Stimulated activated effector memory CD8-positive, alpha-beta T cell treated with anti-CD3 and anti-CD28 coated beads, Interleukin-12 subunit alpha, Interleukin-12 subunit beta, amount 100 ng/mL, for 72 hours (primary cell): ENCODE measurements around the gene FCMR.
"Not testable (repeated sequence)": the region's sequence is repeated elsewhere in the genome, so short reads cannot be mapped to it uniquely, and the experiment has no call there.

Experiments used
- ATAC-seq: fragments of 150-1000 bp; cut with Tn5 transposase; 2 replicates; pipeline ENCODE4 v1.10.0; 2021
- DNase-seq, 2 donors: peaks; one replicate each; pipeline ENCODE4 v3.0.0; 2021 to 2022; ENCODE audit warnings: low spot score in 2 of 2
- H3K27ac Mint-ChIP-seq: one replicate; pipeline ENCODE4 v1.8.0; 2022; ENCODE audit warnings: mild to moderate bottlenecking, mixed read lengths
- H3K36me3 Mint-ChIP-seq: one replicate; pipeline ENCODE4 v1.8.0; 2022; ENCODE audit warnings: mild to moderate bottlenecking, mixed read lengths
- H3K4me1 Mint-ChIP-seq: one replicate; pipeline ENCODE4 v1.8.0; 2022; ENCODE audit warnings: mixed read lengths
- H3K4me3 Mint-ChIP-seq: one replicate; pipeline ENCODE4 v1.8.0; 2022; ENCODE audit warnings: mild to moderate bottlenecking, mixed read lengths
- H3K9me3 Mint-ChIP-seq: one replicate; pipeline ENCODE4 v1.8.0; 2022; ENCODE audit warnings: mixed read lengths

FCMR gene

DNA sequence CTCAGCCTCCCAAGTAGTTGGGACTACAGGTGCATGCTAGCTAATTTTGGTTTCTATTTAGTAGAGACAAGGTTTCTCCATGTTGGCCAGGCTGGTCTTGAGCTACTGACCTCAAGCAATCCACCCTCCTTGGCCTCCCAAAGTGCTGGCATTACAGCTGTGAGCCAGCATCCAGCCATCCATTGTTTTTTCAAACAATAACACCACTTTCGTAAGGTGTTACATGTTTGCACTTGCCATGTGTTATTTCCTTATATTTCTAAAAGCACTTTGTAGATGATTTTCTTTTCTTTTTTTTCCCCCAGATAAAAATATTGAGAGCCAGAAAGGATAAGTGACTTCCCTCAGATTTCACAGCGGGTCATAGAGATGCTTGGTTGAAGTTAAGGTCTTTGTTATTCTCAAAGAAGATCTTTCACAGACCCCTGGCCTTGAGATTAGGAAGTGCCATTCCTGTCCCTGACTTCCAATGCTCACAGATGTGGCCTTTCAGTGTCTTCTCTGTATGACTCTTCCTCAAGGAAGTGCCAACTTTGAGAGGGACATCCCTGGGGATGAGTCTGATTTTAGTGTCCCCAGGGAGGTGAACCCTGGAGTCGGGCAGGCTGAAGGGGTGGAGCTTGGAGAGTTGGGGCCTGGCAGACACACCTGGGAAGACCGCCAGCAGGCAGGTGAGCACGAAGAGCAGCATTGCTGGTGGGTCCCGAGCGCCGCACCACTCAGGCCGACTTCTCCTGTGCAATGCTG is 18.3 kb upstream of the FCMR start:
- Mint-ChIP-seq H3K4me3 (no peak overlapping the region), H3K36me3 (no peaks in the 10 kb centered on the region), H3K9me3 (no peaks in the 10 kb centered on the region), H3K27ac (no peak overlapping the region), H3K4me1 (peaks cover 12% of the 10 kb centered on the region)
- ATAC-seq (no peak), DNase-seq (no peak)

DNA sequence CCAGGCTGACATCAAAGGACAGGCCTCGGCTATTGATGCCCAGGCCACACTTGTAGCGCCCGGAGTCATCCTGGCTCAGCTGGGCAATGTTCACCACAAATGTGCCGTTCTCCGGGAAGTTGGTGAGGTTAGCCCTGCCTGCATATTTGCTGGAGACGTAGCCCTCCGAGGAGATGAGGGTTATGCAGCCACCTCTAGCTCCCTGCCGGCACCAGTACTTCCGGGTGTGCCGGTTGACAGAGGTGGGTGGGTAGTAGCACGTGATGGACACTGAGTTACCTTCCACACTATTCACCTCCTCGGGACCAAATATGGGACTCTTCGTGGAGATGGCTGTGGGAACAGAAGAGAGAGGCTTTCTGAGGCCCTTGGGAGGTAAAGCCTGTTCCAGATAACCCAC is 17.4 kb upstream of the FCMR start:
- H3K36me3 Mint-ChIP-seq = no peaks in the 10 kb centered on the region
- H3K9me3 Mint-ChIP-seq = no peaks in the 10 kb centered on the region
- H3K27ac Mint-ChIP-seq = no peak overlapping the region
- ATAC-seq (no peak), DNase-seq (no peak)
- H3K4me3 Mint-ChIP-seq = no peak overlapping the region
- H3K4me1 Mint-ChIP-seq = peaks cover 6% of the 10 kb centered on the region

DNA sequence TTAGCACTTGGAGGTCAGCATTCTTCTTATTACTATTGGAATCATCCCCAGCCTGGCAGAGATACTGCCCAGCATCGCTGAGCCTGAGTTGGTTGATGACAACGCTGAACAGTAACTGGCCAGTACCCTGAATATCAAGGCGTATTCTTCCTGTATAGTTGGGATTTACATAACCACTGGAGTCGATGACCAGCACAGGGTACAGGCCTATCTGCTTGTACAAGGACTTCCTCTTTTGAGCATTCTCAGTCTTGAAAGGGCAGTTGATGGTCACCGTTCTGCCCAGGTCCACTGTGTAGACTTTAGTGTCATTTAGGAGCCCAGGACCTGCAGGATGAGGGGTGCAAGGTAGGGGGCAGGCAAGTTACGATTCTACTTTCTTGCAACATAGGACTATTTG is 15.7 kb upstream of the FCMR start:
- H3K4me3 Mint-ChIP-seq = no peak overlapping the region
- no peaks in the 10 kb centered on the region for H3K36me3 Mint-ChIP-seq
- DNase-seq = no peak
- no peak for ATAC-seq
- H3K4me1 Mint-ChIP-seq = peaks cover 11% of the 10 kb centered on the region
- H3K27ac Mint-ChIP-seq = no peak overlapping the region
- H3K9me3 Mint-ChIP-seq = no peaks in the 10 kb centered on the region

DNA sequence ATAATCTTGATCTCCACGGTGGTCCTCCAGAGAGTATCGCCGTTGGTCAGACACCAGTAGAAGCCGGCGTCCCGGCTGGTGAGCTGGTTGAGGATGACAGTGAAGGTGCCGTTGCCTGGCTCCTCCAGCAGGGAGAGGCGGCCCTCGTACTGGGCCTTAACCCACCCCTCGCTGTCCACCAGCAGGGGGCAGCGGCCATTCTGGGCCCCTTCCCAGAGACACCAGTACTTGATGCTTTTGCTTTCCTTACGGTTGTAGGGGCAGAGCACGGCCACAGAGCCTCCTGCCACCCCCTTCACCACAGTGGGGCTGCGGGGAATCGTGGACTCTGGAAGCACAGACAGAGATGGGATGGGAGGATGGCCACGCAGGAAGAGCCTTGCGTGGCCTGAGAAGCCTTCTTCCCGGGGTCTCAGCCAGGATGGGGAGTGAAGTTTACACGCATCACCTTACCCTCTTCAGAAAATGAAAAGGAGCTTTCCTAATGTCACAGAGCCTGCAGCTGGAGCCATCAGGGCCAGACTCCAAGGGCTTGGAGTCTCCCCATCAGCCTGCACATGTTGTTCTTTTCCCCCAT is 13.8 kb upstream of the FCMR start:
- H3K4me1 Mint-ChIP-seq = peaks cover 30% of the 10 kb centered on the region
- DNase-seq (peak in 1 of 2 donors; percentile 72), ATAC-seq (peak; percentile 63)
- H3K27ac Mint-ChIP-seq = peak overlapping the region; percentile 74
- no peaks in the 10 kb centered on the region for H3K36me3 Mint-ChIP-seq
- no peaks in the 10 kb centered on the region for H3K9me3 Mint-ChIP-seq
- no peak overlapping the region for H3K4me3 Mint-ChIP-seq

DNA sequence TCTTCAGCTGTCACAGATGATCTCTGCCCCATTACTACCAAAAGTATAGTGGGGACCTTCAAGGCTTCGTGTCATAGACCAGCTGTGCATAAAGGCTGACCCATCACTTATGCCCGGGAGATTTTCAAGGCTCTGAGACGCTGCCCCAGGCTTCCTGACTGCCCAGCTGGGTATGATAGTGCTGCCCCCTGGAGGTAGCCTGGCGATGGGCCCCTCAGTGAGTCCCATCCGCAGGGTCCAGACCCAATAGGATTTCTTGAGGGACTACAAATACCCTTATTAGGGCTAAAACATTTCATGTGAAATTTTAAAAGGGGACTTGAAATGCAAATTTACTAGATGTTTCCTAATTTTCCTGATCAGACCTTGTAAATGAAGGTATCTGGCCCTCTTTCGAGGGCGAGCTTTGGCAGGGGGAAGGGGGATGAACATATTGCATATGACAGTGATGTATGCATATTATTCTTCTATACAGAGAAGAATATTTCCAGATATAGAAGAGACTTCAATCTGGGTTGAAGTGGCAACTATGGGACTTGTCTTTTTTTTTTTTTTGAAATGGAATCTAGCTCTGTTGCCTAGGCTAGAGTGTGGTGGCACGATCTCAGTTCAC is 11.7 kb upstream of the FCMR start:
- Mint-ChIP-seq H3K27ac (peak overlapping the region; percentile 98), H3K4me1 (peaks cover 43% of the 10 kb centered on the region), H3K9me3 (no peaks in the 10 kb centered on the region), H3K36me3 (peaks cover 11% of the 10 kb centered on the region), H3K4me3 (no peak overlapping the region)
- ATAC-seq = peak; percentile 52
- peak; percentile 66 to 82 for DNase-seq

DNA sequence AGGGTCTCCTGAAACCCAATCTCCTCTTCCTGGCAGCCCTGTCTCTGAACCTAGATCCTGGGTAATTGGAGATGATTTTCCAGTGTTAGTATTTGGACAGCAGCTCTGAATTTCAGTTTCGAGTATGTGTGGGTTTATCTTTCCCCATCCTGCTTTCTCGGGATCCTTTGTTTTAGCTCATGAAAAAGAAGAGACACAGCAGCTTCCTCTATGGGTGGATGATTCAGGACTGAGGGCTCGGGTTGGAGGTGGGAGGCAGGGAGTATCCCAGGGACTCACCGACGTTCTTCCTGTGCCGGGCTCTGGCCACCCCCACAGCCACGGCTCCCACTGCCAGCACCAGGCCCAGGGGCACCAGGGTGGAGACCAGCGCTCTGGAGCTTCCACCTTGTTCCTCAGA is 10.4 kb upstream of the FCMR start:
- Mint-ChIP-seq H3K9me3 (no peaks in the 10 kb centered on the region), H3K4me1 (peaks cover 53% of the 10 kb centered on the region), H3K4me3 (no peak overlapping the region), H3K27ac (peak overlapping the region; percentile 98), H3K36me3 (peaks cover 11% of the 10 kb centered on the region)
- no peak for DNase-seq
- no peak for ATAC-seq

DNA sequence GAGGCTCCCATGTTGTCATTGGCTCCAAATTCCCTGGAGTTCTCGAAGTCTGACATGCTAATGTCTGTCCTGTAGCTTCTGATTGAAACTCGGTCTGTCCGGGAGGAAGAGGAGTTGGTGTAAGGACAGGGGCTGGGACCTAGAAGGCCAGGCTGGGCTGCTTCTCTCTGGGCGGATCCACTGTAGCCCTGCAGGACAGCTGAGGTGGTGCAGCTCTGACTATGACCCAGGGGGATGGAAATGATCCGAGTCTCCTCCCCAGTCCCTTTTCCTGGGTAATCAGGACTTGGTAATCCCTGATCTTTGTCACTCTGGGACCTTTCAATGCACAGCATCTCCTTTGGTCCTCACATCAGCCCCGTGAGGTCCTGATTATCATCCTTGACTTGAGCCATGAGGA is 10.0 kb upstream of the FCMR start:
- H3K9me3 Mint-ChIP-seq = no peaks in the 10 kb centered on the region
- H3K36me3 Mint-ChIP-seq = peaks cover 11% of the 10 kb centered on the region
- H3K4me3 Mint-ChIP-seq = peak overlapping the region; percentile 70
- ATAC-seq (no peak), DNase-seq (no peak)
- H3K27ac Mint-ChIP-seq = peak overlapping the region; percentile 98
- H3K4me1 Mint-ChIP-seq = peaks cover 53% of the 10 kb centered on the region

DNA sequence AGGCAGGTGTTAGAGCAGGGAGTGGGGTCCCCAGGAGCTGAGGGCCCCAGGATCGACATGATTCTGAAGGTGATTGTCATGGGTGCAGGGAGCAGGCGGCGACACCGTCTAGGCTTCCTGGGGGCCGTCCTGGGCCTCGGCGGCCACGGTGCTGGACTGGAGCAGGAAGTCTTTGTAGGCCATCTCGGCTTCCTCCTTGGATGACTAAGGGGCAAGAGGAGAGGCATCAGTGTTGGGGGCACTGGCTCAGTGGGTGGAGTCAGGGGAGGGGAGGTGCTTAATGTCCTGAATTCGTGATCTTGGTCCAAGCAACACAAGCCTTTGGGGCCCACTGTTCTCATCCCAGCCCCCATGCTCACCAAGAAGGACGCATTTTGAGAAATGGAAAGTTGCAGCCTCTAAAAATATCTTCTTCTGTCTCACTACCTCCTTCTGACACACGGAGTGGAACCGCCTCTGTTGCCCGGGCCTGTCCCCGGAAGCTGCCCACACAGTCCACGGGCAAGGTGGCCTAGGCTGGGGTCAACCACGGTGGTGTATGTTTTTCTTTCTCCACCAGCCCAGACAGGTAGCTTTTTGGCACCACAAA is 8.6 kb upstream of the FCMR start:
- ATAC-seq = peak; percentile 86
- Mint-ChIP-seq H3K27ac (peak overlapping the region; percentile 98), H3K36me3 (peaks cover 11% of the 10 kb centered on the region)

DNA sequence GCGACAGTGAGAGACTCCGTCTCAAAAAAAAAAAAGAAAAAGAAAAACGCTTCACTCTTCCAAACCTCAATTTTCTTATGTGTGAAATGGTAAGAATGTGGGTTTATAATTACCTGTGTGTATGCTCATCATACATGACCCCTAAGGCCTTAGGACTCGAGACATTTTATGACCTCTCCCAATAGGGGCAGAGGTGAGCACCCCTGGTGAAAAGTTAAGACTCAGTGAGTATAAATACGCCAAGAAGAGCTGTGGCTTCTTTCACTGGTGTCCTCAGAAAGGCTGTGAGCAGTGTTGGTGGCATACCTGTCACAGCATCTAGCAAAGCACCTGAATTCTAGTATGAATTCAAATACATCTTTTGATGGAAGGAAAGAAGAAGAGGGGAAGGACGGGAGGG is 7.8 kb upstream of the FCMR start:
- DNase-seq (no peak), ATAC-seq (no peak)
- Mint-ChIP-seq H3K4me1 (peaks cover 53% of the 10 kb centered on the region), H3K4me3 (peak overlapping the region; percentile 70), H3K36me3 (peaks cover 11% of the 10 kb centered on the region), H3K27ac (peak overlapping the region; percentile 98), H3K9me3 (no peaks in the 10 kb centered on the region)

More for the DNA sequence above, 8.6 kb upstream of the FCMR start:
- no peaks in the 10 kb centered on the region for H3K9me3 Mint-ChIP-seq
- H3K4me3 Mint-ChIP-seq = peak overlapping the region; percentile 70
- DNase-seq = peak; percentile 44 to 81
- H3K4me1 Mint-ChIP-seq = peaks cover 53% of the 10 kb centered on the region

DNA sequence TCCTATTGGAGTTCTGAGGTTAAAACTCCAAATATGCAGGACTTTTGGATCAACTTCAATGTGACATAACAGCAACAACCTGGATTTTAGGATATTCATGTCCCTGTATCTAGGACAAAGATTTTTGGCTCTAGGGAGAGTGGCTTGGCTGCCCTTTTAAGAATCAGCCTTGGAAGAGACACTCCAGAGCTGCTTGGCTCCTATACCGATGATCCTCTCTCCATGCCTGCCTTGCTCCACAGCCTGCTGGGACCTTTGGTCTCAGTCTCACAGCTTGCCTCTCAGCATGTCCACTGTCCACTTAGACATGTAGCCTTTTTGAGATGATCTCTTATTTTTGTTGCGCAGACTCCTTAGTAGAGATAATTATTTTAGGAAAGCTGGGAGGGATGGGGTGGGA is 4.5 kb upstream of the FCMR start:
- no peaks in the 10 kb centered on the region for H3K9me3 Mint-ChIP-seq
- DNase-seq = no peak
- H3K4me1 Mint-ChIP-seq = peaks cover 33% of the 10 kb centered on the region
- H3K4me3 Mint-ChIP-seq = no peak overlapping the region
- H3K36me3 Mint-ChIP-seq = peaks cover 11% of the 10 kb centered on the region
- H3K27ac Mint-ChIP-seq = no peak overlapping the region
- ATAC-seq = no peak

DNA sequence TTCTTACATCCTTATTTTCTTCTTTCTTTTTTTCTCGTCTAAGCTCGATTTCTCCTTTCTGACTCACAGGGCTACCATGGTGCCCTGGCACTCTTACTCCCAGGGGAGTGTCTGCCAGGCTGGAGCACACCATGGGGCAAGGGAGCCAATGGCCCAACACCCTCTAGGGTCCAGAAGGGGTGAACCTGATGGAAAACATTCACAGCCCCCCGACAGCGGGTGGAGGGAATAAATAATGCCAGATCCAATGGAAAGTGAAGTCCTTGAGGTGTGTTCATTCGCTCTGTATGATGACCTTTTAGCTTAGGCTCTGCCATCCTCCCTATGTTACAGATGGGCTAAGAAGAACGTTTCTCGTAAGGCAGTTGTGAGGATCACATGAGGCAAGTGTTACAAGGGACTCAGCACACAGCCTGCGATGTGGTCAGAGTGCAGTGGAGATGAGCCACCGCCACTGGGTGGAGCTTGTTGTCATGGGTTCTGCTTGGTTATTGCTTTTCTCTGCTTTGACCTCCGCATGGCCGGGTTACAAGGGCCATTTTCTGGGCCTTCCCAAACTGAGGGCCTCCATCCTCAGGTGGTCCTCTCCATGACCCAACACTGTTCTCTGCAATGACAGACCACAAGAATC is 3.5 kb upstream of the FCMR start:
- ATAC-seq (peak; percentile 89), DNase-seq (peak; percentile 49 to 81)
- peaks cover 33% of the 10 kb centered on the region for H3K4me1 Mint-ChIP-seq

DNA sequence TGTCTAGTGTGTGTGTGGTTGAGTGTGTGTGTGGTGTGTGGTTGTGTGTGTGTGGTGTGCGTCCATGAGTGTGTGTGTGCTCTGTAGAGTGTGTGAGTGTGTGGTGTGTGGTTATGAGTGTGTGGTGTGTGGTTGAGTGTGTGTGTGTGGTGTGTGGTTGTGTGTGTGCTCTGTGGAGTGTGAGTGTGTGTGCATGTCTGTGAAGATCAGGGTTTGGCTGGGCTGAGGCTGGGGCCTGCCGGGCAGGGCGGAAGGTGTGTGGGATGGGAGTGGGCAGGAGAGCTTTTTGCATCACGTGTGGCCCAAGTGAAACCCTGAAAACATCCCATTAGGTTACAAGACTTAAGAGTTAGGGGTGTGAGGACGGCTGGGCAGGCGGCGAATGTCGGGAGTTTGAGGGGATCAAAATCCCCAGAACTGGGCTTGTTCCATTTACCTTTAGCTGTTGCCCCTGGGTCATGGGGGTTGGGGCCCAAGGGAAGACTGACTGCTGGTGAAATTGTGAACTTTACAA is 2.9 kb upstream of the FCMR start:
- peaks cover 33% of the 10 kb centered on the region for H3K4me1 Mint-ChIP-seq
- peaks cover 8% of the 10 kb centered on the region for H3K36me3 Mint-ChIP-seq
- no peak overlapping the region for H3K27ac Mint-ChIP-seq
- ATAC-seq (peak; percentile 22), DNase-seq (peak in 1 of 2 donors; percentile 68)
- H3K4me3 Mint-ChIP-seq = no peak overlapping the region
- no peaks in the 10 kb centered on the region for H3K9me3 Mint-ChIP-seq

More for the DNA sequence above, 3.5 kb upstream of the FCMR start:
- Mint-ChIP-seq H3K36me3 (peaks cover 12% of the 10 kb centered on the region), H3K4me3 (no peak overlapping the region), H3K9me3 (no peaks in the 10 kb centered on the region), H3K27ac (no peak overlapping the region)

DNA sequence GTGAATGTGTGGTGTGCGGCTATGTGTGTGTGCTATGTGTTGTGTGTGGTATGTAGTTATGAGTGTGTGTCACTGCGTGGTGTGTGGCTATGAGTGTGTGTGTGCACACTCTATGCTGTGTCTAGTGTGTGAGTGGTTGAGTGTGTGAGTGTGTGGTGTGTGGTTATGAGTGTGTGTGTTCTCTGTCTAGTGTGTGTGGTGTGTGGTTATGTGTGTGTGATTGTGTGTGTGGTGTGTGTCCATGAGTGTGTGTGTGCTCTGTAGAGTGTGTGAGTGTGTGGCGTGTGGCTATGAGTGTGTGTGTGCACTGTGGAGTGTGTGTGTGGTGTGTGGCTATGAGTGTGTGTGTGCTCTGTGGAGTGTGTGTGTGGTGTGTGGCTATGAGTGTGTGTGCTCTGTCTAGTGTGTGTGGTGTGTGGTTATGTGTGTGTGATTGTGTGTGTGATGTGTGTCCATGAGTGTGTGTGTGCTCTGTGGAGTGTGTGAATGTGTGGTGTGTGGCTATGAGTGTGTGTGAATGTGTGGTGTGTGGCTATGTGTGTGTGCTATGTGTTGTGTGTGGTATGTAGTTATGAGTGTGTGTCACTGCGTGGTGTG is 2.3 kb upstream of the FCMR start:
- DNase-seq, H3K9me3 Mint-ChIP-seq, H3K27ac Mint-ChIP-seq, H3K4me3 Mint-ChIP-seq, H3K36me3 Mint-ChIP-seq: not testable (repeated sequence)
- peak; percentile 0 for ATAC-seq
- H3K4me1 Mint-ChIP-seq = peaks cover 31% of the 10 kb centered on the region

DNA sequence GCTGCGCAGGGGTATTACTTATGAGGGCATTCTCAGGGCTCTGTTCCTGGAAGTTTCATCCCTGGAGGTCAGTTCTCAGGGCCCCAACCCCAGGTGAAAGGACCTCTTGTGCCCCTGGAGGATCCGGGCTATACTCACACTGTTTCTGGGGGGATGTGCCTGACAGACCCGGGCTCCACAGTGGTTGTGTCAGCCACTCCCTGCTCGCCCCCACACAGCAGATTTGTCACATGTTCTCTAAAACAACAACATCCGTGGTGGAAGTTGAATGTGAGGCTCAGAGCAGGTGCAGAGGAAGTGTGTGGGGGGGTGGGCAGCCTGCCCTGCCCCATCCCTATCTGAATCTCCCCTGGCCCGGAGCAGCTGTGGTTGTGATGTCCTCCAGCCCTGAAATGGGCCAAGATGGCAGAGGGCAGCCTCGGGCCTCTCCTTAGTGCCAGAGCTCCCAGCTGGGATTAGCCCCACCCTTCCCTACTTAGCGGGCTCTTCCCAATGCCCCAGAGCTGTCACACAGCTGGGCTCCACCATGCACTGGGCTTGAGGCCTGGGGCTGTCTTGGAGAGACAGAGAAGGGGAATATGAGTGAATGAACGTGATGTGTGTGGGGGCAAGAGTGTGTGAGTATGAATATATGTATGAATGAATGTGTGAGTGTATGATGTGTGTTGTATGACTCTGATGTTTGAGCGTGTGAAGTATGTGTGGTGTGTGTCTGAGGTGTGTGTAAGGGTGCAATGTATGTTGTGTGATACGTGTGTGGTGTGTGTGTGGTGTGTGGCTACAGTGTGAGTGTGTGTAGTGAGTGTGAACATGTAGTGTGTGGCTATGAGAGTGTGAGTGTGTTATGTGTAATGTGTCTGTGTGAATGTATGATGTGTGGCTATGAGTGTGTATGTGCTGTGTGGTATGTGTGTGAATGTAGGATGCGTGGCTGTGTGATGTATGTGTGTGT is 1.5 kb upstream of the FCMR start:
- DNase-seq (peak in 1 of 2 donors; percentile 77), ATAC-seq (peak; percentile 65)
- Mint-ChIP-seq H3K4me1 (peaks cover 34% of the 10 kb centered on the region), H3K9me3 (no peaks in the 10 kb centered on the region), H3K36me3 (peaks cover 6% of the 10 kb centered on the region), H3K27ac (no peak overlapping the region), H3K4me3 (no peak overlapping the region)
